Mucosa of gallbladder (tissue), 1 donor: Measurements from ENCODE around the gene SEMA3E. TPM values are rescaled to one million over a fixed set of nuclear protein-coding genes. Genes with fewer than 3 reads are reported as not detected.
A peak's percentile ranks its signal among the peaks of the same experiment; 100 is the strongest.

Experiments
- DNase-seq: peaks from one replicate; pipeline ENCODE4 v3.0.0-alpha.2; 2020; ENCODE audit warnings: low spot score
- total RNA-seq: library from RNA; stranded (reverse); gene quantifications from one replicate; pipeline ENCODE4 v1.2.1, GENCODE V29; 2021
- donor health status: DM: no; HTN: no; CAD: no.

The SEMA3E gene
- total RNA-seq, 1 donor from 2014 or later: 19.8 TPM

DNA sequence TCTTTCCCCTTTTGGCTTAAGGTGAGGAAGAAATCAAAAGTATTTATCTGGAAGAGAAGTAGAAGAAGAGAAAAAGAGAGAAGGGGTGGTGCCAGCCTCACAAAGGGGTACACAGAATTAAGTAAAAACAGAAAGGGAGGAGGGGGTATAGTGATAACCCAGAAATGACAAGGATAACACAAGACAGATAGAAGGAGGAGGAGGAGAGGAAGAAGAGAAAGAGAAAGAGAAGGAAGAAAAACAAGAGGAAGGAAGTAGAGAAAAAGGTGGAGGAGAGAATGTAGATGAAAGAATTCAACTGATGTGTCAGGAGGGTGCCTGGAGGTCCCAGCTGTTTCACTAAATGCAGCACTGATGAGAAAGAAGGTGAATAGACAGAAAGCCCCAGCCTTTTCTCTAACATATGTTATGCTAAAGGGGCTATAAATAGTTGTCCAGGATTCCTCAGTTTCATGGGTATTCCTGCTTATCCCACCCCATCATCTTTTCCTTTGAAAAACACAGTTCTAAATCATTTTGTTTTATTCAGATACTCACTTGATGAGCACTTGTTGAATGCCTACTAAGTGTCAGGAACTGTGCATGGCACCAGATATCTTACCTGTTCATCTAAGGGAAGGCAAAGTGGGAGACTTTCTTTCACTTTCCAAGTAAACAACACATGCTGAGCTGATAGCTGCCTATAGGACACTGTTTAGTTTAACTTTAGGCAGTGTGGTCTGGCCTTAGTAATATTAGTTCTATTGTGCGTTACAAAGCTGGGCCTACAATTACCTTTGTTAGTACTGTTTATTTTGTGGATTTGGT is 8.0 kb downstream of the SEMA3E start:
- no peak for DNase-seq

DNA sequence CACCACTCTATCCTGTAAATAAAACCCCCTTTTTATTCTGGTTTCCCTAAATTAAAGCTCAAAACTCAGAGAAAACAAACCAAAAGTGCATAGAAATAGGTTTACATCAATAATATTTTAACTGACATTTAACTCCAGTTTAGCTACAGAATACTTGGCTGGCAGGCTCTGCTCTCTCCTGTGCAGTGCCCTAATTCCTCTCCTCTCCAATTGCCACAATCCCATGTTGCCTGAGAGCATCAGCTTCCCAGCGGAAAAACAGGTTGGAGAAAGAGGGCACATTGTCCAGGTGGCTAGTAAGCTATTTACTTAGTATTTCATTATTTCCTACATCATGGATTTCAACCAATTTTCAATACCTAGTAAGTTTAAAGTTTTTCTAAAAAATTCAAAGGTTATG is 8.7 kb downstream of the SEMA3E start:
- no peak for DNase-seq

DNA sequence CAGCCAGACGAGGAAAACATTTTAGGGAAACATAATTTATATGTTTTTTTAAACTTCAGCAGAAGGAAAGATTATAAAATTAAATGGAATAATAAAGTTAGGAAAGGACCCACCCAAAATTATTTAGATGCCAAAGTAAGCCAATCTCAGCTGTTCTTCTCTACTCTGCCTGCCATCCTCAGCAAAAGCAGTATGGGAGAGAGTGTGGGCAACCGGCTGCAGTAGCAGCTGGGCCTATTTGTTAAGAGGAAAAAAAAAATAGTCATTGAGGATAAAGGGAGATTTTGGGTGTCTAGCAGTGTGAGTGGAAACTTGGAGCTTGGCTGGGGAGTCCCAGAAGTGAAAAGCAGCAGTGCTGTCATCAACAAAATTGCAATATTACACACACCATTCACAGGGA is 15.4 kb downstream of the SEMA3E start:
- no peak for DNase-seq

DNA sequence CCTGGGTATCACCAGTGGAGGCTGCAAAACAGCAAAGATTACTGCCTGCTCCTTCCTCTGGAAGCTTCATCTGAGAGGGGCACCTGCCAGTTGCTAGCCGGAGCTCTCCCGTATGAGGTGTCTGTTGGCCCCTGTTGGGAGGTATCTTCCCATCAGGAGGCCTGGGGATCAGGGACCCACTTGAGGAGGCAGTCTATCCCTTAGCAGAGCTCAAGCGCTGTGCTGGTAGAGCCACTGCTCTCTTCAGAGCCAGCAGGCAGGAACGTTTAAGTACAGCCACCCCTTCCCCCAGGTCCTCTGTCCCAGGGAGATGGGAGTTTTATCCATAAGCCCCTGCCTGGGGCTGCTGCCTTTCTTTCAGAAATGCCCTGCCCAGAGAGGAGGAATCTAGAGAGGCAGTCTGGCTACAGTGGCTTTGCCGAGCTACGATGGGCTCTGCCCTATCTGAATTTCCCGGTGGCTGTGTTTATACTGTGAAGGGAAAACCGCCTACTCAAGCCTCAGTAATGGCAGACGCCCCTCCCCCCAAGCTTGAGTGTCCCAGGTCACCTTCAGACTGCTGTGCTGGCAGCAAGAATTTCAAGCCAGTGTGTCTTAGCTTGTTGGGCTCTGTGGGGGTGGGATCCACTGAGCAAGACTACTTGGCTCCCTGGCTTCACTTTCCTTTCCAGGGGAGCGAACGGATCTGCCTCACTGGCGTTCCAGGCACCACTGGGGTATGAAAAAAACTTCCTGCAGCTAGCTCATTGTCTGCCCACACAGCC is 19.6 kb downstream of the SEMA3E start:
- no peak for DNase-seq

DNA sequence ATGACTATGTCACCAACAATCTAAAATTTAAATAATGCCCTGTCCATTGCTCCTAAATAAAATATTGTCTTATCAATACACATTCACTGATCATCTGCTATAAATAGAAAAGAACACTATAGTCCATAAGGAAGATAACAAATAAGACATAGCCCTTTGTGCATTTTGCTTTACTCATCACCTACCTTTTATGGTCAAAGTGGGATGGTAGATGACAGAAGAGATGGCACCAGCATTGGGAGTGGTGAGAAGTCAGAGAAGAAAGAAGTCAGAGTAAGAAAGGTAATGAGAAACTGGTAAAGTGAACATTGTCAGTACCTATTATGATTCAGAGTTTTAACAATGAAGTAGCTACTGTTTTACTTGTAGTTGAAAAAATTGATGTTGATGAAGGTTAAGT is 31.1 kb downstream of the SEMA3E start:
- no peak for DNase-seq

DNA sequence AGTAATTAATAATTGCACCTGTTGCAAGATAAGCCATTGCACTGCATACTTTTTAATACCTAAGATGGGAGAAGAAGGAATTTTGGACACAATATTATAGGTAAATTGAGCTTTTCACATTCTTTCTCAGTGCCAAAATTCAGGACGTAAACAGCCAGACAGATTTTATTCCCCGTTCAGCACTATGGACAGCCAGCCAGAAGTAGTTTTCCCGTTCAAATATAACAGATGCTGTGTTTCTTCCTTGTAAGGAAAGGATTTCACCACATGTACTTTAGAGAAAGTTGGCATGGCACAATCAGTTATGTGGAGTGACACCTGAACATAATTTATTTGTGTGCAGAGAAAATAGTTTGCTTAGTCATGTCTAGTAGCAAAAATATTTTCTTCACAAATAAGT is 34.8 kb downstream of the SEMA3E start:
- DNase-seq: no peak

DNA sequence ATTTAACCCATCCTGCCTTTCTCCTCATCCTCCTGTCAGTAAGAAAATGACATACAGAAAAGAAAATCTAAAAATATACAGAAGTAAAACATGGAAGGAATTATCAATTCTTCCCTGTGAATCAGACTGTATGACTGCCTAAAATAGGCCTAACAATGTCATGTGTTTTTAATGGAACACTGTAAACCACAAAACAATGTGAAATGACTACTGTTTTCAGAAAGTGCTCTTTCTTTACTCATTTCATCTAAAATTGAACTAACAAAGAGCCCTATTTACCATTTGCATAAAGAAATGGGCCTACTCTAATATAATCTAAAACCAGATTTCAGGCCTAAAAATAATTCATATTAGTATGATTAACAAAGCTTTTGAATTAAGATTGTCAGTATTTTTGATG is 35.7 kb downstream of the SEMA3E start:
- no peak for DNase-seq

DNA sequence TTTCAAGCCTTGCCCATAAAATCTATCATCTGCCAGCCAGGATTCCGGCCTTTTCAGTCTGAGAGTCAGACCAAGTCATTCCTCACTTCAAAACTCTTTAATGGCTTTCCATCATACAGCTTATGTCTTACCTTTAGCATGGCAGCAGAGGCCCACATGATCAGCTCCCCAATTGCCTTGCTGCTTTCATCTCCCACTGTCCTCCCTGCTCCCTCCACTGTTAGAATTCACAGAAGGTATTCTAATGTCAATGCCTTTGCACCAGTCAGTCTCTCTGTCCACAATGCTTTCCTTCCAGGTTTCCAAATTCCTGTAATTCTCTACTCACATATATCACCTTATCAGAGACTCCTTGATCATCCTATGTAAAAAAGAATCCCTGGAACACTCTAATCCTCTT is 37.2 kb downstream of the SEMA3E start:
- no peak for DNase-seq

DNA sequence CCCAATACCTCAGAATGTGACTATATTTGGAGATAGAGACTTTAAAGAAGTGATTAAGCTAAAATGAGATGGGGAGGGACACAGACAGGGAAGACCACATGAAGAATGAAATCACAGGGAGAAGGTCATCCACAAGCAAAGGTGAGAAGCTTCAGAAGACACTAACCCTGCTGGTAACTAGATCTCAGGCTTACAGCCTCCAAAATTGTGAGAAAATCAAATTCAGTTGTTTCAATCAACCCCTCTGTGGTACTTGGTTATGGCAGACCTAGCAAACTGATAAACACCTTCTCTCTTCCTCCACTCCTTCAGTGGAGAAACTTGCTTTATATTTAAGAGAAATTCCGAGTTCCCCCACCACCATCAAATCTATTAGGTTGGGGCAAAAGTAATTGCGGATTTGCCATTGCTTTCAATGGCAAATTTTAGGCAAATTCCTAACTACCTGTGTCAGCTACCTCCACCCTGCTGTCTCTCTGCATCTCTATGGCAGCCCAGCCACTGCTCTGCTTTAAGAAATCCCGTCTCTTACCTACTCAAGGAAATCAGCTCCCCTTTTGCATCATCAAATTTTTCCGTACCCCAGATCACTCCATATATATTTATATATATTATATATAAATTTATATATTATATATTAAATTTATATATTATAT is 38.2 kb downstream of the SEMA3E start:
- DNase-seq: no peak

DNA sequence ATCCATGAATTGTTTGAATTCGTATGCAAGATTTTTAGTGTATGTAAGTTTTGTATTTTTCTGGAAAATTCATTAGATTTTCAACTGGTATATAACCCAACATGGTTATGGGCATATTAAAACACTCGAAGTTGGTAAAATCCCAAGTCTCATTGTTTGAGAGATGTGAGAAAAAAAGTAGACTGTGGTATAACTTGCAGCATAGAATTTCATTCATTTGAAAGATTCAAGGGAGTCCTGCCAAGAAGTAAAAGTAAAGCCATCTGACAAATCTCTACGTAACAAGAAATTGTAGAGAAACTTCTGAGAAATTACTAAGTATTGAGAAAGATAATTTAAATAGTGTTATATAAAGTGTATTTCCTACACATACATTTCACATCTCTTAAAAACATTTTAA is 40.2 kb downstream of the SEMA3E start:
- DNase-seq: no peak

DNA sequence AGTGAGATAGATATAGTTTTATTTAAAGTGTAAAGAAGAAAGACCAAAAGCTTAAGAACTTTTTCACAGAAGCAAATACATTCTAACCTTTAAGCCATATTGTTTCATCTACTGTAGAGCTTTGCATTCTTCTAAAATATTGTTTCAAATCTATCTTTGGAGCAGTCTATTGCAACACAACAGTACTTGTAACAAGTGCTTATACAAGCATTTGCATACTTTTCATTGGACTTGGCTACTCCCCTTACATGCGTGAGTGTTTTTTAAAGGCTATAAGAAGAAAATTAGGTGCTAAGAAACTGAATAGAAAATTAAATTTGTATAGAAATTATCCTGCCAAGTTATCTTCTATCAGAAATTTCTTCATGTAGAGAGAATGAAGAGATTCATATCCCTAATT is 45.3 kb downstream of the SEMA3E start:
- no peak for DNase-seq

DNA sequence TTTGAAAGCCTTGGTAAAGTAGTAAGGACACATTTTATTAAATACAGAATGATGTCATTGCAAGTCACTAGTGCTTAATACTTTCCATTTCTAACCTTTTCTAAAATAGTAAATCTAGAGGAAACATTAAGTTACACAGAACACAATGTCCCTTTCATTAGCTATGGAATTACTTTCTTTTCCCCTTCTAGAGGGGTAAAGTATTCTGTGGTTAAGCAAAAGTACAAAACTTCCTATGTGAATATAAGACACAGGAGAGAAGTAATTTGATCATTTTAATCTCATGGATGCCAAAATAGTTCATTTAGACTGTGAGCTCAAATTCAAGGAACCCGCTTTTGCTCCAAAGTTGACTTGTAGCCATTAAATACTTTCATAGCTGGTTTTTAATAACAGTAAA is 49.8 kb downstream of the SEMA3E start:
- no peak for DNase-seq

DNA sequence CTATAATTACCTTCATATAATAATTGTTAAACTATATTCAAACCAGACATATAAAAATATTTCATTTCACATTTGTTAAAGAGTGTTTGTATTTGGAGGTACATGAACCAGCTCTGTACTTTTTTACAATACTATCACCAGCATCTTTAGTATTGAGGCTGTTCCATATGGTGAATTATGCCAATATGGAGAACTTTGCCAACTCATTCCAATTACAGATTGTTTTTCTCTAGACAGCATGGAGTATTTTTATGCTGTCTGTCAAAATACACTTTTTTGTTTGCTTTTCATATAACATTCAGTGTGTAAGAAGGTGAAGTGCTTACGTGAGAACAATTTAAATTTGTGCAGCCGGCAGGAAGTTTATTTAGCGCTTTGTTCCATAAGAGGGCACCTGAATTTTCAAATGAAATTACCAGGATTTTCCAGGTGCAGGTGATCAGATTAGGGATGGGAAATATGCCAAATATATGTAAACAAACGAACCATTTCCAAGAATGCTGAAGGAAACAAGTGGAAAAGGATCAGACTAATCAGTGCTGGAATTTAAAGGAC is 54.9 kb downstream of the SEMA3E start:
- no peak for DNase-seq

DNA sequence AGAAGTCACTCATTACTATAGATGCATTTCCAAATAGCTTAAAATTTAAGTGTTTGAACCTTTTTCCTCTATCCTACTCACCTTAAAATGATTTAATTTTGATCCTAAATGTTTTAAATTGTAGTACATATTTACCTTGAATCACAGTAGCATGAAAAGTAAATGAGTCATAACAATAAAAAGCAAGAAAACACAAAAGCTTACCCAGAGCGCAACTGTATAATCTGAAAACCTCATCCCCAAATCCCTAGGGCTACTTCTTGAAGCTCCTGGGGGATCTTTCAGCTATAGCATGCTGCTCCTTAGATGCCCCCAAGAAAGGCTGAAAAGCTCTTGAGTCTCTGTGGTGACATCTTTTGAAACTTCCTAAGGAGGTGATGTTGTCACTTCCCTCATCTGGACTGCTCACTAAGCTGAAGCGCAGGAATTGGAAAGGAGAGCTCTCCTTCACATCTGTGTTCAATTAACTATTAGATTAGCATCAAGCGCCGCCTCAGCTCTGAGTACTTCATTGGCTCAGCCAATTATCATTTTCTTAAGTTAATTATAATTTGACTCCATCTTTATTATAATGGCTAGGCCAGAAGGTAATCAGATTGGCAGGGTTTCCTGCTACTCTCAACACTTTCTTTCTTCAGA is 60.2 kb downstream of the SEMA3E start:
- no peak for DNase-seq

DNA sequence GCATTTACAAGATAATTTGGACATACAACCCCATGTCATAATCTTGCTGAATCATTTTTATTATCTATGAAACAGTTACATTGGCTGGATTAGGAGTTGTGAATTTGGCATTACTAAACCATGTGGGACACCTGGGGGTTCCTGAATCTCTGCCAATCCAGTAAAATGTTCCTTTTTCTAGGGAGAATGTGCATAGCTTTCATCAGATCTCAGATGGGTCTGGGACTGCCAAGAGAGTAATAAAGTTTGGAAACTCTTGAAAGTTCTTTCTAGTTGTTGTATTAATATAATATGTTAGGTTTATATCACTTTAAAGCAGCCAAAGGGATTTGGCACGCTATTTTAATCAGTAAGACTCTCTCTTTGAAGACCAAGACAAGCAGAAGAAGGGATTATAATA is 62.7 kb downstream of the SEMA3E start:
- no peak for DNase-seq

DNA sequence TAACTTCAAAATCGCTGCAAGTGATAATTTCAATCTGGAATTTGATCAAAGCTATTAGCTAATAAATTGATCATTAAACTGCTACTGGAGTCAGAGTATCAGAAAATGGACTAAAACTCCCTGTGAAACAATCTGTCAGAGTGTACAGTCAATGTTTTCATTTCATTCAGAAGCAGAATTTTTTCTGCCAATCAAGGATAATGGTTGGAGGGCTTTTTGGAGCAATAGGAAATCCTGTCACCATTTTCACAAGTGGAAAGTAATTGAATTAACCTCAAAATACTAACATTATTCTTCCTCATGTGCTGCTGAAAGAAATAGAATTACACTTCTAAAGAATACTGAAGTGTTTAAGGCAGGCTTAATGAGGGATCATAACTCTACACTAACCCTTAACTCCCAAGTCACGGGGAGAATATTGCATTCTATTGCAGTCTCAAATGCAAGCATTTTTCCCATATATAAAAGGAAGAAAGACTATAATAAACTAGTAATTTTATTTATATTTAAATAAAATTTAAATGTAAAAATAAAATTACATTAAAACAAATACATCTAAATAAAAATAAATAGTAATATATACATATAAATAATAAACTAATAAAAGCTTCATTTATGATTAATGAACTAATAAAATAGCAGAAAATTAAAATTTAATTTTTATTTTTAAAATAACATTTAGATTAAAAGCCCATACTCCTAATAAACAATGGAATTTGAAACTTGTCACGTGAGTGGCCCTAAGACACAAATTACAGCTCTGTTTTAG is 67.1 kb downstream of the SEMA3E start:
- DNase-seq: no peak

DNA sequence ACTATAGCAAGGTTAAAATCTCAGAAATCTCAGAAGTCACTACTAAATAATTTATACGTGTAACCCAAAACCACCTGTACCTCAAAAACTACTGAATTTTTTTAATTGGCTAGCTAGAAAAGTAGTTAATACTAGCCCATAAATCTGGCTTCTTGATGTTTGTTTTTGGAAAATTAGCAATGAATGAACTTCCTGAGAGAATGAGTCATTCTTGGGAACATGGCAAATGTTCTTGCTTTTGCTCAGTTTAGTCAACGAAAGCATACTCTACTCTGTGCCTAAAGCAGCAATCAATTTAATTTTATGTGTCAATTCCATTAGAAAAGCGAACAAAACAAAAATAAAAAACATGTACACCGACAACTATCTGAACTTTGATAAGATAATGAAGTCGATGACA is 69.2 kb downstream of the SEMA3E start:
- DNase-seq: no peak

DNA sequence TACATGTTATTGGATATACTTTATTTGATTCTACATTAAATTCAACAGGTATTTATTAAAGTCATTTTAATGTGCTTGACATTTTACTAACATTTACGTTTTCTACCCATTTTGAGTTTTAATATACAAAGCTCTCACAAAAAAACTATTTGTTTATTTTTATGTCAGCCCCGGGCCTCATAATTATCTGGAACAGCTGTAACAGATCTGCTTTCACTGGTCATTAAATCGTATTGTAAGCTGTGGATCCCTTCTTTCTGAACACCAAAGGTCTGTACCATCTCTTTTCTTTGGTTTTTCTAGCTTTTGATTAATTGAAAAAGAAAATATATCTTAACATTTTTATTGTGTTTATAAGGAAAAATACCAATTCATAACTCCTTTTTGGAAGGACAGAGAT is 73.5 kb downstream of the SEMA3E start:
- DNase-seq: no peak

DNA sequence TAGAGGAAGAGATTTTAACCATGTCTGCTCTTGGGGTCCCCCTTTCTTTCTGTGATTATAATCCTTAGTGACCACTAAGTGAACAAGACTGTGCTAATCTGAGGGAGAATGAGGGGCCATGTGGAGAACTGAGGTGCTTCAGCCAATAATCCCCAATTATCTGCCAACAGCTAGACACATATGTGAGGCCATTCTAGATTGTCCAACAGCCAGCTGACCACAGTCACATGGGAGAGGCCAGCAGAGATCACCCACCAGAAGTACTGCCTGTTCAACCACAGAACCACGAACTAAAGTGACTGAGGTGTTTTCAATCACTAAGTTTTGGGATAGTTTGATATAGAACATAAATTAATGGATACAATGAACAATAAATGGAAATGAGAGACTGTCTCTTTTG is 74.3 kb downstream of the SEMA3E start:
- no peak for DNase-seq

DNA sequence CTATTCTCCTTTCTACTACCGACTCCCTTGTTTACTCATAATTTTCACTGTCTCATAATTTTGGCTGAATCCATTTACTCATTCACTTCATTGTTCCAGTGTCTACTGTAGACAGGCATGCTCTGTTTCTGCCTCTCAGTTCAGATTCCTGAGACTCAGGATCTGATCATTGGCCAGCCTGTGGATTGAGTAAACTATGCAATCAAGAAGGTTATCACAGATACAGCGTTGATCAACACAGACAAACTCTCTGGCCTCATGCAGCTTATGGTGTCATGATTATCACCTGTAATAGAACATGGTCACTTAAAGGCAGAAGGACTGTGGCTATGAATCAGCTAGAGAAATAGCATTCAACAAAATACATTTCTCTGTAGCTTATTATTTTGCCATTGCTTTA is 86.0 kb downstream of the SEMA3E start:
- DNase-seq: peak; percentile 16

DNA sequence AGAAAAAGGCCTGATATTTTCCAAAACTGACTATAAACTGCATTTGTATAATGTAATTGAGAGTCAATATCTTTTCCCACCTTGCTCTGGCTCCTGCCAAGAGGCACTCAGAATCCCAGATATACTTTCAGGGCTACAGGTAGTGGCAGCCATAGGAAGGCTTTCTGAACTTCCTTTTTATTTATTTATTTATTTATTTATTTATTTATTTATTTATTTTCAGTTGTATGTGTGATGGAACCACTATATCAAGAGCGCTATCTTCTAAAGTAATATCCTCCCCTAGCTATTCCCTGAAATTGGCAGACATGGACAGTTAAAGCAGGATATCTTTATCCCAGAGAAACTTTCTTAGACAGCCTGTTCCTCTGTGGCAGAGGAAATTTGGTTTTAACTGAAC is 86.7 kb downstream of the SEMA3E start:
- no peak for DNase-seq
